NCI-H1694 treated with DMSO at 0.1 percent for 48 hours (cell line): Measurements from ENCODE around the gene ERC2.

Source experiments
- DNase-seq: peaks from one replicate; lab custom pipeline; 2025; lab: John Stamatoyannopoulos, UW

The ERC2 gene

GRCh38 chr3:56253941-56254665, 214.2 kb downstream of the ERC2 start:
- no peak for DNase-seq

GRCh38 chr3:56251343-56251945, 216.8 kb downstream of the ERC2 start:
- peak; percentile 11 for DNase-seq

GRCh38 chr3:56248021-56248420, 220.2 kb downstream of the ERC2 start:
- no peak for DNase-seq

GRCh38 chr3:56238299-56238698, 230.0 kb downstream of the ERC2 start:
- no peak for DNase-seq

- no peak for DNase-seq
Observed at GRCh38 chr3:56233742-56234141, 234.5 kb downstream of the ERC2 start.

GRCh38 chr3:56229311-56229710, 239.0 kb downstream of the ERC2 start:
- no peak for DNase-seq

GRCh38 chr3:56222866-56223265, 245.4 kb downstream of the ERC2 start:
- DNase-seq: no peak

GRCh38 chr3:56219894-56220805, 248.1 kb downstream of the ERC2 start:
- DNase-seq: no peak

GRCh38 chr3:56209982-56210751, 258.1 kb downstream of the ERC2 start:
- no peak for DNase-seq

GRCh38 chr3:56207922-56208321, 260.3 kb downstream of the ERC2 start:
- no peak for DNase-seq

GRCh38 chr3:56205406-56205805, 262.9 kb downstream of the ERC2 start:
- no peak for DNase-seq

GRCh38 chr3:56202997-56203396, 265.3 kb downstream of the ERC2 start:
- no peak for DNase-seq

GRCh38 chr3:56201407-56201806, 266.9 kb downstream of the ERC2 start:
- DNase-seq: no peak

- DNase-seq: no peak
Observed at GRCh38 chr3:56200251-56200650, 268.0 kb downstream of the ERC2 start.

GRCh38 chr3:56197991-56198390, 270.3 kb downstream of the ERC2 start:
- DNase-seq: no peak

GRCh38 chr3:56197259-56197965, 270.9 kb downstream of the ERC2 start:
- no peak for DNase-seq

GRCh38 chr3:56196700-56197099, 271.6 kb downstream of the ERC2 start:
- DNase-seq: no peak

GRCh38 chr3:56193519-56193918, 274.7 kb downstream of the ERC2 start:
- no peak for DNase-seq

GRCh38 chr3:56192001-56192400, 276.3 kb downstream of the ERC2 start:
- no peak for DNase-seq

- DNase-seq: no peak
Observed at GRCh38 chr3:56190771-56191305, 277.4 kb downstream of the ERC2 start.

GRCh38 chr3:56190130-56190529, 278.1 kb downstream of the ERC2 start:
- no peak for DNase-seq
